GM19372 (cell line): Measurements from ENCODE around the gene SEBOX.
"Not testable (repeated sequence)": the region's sequence is repeated elsewhere in the genome, so short reads cannot be mapped to it uniquely, and the experiment has no call there.

Source experiments
- ATAC-seq: cut with Tn5 transposase; IDR thresholded peaks from one replicate; pipeline ENCODE4 v1.9.1; 2021; ENCODE audit warnings: mild to moderate bottlenecking, low read depth, moderate library complexity; ENCODE audit not compliant: unreplicated experiment

SEBOX gene

GRCh38 chr17:28342313-28342712, 22.7 kb downstream of the SEBOX start:
- ATAC-seq = no peak

- ATAC-seq = no peak
Measured at GRCh38 chr17:28341516-28341915, 23.5 kb downstream of the SEBOX start.

GRCh38 chr17:28340374-28340773, 24.6 kb downstream of the SEBOX start:
- no peak for ATAC-seq

GRCh38 chr17:28339431-28339830, 25.6 kb downstream of the SEBOX start:
- no peak for ATAC-seq

- not testable (repeated sequence) for ATAC-seq
Measured at GRCh38 chr17:28338769-28339212, 26.2 kb downstream of the SEBOX start.

GRCh38 chr17:28338056-28338768, 26.8 kb downstream of the SEBOX start:
- no peak for ATAC-seq

- ATAC-seq = no peak
Measured at GRCh38 chr17:28335959-28336871, 28.8 kb downstream of the SEBOX start.

GRCh38 chr17:28335201-28335958, 29.6 kb downstream of the SEBOX start, which contains the start of the genes IFT20 and TNFAIP1:
Gene IFT20 (minus strand): TSS chr17:28335472. CDS start chr17:28331985, 3,487 bp downstream.
Gene TNFAIP1 (plus strand): TSS chr17:28335761. CDS start chr17:28339522, 3,761 bp downstream.
- peak; percentile 94 for ATAC-seq

- no peak for ATAC-seq
Measured at GRCh38 chr17:28334666-28335200, 30.3 kb downstream of the SEBOX start.

GRCh38 chr17:28334171-28334570, 30.8 kb downstream of the SEBOX start:
- no peak for ATAC-seq

- no peak for ATAC-seq
Measured at GRCh38 chr17:28333083-28333746, 31.8 kb downstream of the SEBOX start.

GRCh38 chr17:28331891-28332420, 33.0 kb downstream of the SEBOX start:
- no peak for ATAC-seq

GRCh38 chr17:28330671-28331070, 34.3 kb downstream of the SEBOX start:
- no peak for ATAC-seq

GRCh38 chr17:28328325-28328724, 36.7 kb downstream of the SEBOX start:
- no peak for ATAC-seq

- no peak for ATAC-seq
Measured at GRCh38 chr17:28327709-28328108, 37.3 kb downstream of the SEBOX start.

GRCh38 chr17:28327031-28327607, 37.9 kb downstream of the SEBOX start:
- ATAC-seq = no peak

- ATAC-seq = no peak
Measured at GRCh38 chr17:28326114-28326513, 38.9 kb downstream of the SEBOX start.

GRCh38 chr17:28325211-28325610, 39.8 kb downstream of the SEBOX start:
- ATAC-seq = no peak

GRCh38 chr17:28324781-28325180, 40.2 kb downstream of the SEBOX start:
- ATAC-seq = no peak
